Left hindlimb (tissue), 1 donor: ENCODE measurements around the gene WDR35.
"Not testable (repeated sequence)": the region's sequence is repeated elsewhere in the genome, so short reads cannot be mapped to it uniquely, and the experiment has no call there.

Experiments used
- DNase-seq: peaks from one replicate; pipeline ENCODE4 v3.0.0-alpha.2; 2018

The WDR35 gene

DNA sequence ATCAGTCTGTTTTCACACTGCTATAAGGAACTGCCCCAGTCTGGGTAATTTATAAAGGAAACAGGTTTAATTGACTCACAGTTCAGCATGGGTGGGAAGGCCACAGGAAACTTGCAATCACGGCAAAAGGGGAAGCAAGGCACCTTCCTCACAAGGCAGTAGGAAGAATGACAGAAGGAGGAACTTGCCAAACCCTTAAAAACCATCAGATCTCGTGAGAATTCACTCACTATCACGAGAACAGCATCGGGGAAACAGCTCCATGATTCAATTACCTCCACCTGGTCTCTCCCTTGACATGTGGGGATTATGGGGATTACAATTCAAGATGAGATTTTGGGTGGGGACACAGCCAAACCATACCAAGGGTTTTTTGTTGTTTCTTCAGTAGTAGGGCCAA lies 97.9 kb downstream of the WDR35 start:
- DNase-seq = not testable (repeated sequence)

DNA sequence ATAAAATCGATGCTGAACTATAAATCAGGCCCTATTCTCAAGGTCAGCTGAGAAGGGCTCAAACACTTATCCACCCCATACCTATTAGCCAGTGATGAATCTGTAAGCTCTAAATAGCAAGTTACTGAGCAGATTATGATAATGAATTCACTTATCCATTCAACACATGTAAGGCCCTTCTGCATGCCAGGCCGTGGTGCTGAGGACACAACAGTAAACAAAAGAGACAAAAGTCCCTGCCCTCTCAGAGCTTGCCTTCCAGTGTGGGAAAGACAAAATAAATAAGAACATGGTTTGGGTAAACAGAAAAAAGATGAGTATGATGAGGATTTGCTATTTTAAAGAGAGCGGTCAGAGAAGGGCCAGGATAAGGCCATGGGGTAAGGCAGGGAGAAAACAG lies 99.8 kb downstream of the WDR35 start:
- DNase-seq = no peak

DNA sequence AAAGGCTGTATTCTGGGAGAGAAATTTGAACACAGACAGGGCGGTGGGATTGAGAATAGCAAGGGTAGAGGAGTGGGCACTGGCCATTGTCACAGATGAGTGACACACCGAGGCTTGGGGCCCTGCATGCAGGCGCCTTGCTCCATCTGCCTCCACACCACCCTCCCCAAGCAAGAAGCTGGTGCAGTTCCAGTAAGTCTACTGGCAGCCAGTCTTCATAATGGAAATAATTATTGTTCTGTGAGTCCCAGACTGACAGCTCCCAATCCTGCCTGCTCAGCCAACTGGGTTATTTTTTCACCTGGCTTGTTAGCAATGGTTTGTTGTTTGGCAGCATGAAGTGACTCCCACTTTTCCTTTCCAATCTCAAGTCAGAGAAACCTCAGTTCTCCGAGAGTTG lies 101.1 kb downstream of the WDR35 start:
- DNase-seq = no peak

DNA sequence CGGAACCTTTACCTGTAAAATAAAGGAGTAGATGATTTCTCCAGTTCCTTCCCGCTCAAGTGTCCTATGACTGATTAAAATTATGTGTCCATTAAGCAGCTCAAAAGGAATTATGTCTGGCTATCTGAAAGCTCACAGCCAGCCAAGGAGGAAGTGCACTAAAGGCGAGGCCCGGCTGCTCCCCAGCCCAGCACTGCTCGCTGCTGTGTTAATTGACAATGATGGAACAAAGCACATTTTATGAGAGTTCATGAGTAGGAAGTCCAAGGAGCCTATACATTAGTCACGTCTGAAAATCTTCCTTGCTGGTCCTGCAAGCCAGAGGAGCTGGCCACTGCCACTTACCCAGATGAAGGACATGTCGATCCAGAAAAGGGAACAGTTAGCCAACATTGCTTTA lies 102.4 kb downstream of the WDR35 start:
- DNase-seq = no peak

DNA sequence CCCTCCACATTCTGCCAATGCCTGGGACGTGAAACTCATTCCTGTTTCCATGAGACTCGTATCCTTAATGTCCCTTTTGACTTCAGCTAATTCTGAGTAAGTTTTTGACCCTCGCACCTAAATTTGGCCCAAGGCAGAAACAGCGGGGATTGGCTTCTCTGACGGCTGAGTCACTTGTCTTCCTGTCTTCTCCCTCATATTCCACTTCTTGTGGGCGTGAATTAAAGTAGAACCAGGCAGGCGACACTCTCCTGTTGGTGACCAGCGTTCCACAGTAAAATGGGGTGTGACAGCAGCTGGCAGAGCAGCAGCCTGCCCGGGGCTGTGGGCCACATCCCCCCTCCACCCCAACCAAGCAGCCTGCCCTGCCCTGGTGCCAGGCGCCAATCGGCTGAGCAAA lies 103.6 kb downstream of the WDR35 start:
- no peak for DNase-seq

DNA sequence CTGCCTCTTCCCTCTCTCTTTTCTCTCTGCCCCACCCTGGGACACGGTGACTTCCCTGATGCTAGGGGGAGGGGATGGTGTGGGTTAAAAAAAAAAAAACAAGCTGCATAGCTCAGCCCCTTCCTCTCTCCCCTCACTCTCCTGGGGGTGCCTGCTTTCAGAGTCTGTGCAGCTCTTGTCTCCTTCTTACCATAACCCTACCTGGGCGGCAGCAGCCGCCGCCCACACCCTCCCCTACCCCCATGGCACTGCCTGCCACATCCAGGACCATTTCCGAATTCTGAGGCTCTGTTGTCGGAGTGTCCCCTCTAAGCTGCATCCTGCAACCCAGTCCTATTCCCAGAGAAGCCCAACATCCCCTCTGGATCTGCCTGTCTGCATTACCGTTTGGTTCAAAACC lies 104.1 kb downstream of the WDR35 start:
- no peak for DNase-seq

DNA sequence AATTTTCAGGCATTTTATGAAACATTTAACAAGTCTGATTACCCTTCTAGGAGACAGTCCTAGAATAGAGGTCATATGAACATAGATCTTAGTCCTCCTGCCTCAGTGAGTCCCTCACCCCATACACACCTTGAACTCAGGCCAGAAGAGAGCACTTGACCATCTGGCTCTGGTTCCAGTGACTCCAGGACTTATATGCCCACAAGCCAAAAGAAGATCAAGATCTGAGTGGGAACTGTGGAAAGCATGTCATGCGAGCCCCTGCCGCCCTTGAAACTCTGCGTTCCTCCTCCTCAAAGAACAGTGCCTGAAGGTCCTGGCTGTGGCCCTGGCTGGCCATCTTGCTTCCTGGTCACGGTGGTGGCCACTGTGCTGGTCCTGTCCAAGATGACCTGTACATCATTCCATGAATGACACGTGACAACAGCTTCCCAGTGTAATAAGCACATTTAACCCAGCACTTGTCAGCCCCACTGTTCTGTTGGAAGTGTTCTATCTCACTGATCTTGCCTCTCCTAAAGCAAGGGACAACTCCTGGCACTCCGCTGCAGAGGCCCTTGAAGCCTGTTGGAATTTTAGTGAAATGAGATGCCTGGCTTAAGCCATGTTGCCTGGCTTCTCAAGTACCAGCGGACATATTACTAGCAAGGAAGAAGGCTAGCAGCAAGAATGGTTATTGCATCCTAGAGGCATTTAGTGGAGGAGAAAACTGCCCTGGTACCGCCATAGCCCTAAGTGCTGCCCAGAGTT lies 105.8 kb downstream of the WDR35 start:
- DNase-seq = no peak

DNA sequence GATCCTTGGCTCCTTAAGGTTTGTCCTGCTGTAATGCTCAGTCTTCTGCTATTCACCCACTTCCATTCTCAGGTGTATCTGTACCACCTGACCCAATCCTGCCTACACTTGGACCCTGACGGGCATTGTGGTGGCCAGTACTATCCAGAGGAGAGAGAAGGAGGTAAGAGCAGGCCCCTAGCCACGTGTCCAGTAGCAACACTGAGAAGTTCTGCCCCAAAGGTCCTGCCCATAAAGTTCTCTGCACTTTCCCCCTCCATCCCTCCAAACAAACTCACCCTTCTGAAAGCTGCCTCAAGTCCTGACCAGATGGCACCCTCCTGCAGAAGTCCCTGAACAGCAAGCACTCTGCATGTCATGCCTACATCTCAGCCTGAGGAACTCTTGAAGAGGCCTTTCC lies 106.4 kb downstream of the WDR35 start:
- DNase-seq = no peak

DNA sequence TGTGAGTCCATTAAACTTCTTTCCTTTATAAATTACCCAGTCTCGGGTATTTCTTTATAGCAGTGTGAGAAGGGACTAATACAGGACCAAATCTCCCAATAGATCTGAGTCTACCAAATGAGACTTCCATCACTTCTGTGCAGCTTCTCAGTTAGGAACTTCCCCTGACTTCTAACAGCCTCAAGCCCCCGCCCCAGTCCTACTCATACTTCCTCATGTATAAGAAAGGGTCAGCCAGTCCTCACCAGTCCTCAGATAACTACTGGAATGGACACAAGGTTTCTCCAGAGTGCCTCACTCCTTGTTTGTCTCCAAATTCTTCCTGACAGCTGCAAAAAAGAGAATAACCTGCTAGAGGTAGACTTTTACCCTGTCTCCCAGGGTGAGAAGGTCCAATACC lies 107.6 kb downstream of the WDR35 start:
- no peak for DNase-seq

DNA sequence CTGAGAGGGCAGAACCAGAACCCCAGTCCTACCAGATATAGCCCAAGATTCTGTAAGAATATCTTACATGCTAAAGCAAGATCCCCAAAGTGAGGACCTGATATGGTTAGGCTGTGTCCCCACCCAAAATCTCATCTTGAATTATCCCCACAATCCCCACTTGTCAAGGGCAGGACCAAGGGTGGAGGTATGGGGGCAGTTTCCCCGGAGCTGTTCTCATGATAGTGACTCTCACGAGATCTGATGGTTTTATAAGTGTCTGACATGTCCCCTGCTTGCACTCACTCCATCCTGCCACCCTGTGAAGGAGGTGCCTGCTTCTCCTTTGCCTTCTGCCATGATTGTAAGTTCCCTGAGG lies 108.0 kb downstream of the WDR35 start:
- no peak for DNase-seq

DNA sequence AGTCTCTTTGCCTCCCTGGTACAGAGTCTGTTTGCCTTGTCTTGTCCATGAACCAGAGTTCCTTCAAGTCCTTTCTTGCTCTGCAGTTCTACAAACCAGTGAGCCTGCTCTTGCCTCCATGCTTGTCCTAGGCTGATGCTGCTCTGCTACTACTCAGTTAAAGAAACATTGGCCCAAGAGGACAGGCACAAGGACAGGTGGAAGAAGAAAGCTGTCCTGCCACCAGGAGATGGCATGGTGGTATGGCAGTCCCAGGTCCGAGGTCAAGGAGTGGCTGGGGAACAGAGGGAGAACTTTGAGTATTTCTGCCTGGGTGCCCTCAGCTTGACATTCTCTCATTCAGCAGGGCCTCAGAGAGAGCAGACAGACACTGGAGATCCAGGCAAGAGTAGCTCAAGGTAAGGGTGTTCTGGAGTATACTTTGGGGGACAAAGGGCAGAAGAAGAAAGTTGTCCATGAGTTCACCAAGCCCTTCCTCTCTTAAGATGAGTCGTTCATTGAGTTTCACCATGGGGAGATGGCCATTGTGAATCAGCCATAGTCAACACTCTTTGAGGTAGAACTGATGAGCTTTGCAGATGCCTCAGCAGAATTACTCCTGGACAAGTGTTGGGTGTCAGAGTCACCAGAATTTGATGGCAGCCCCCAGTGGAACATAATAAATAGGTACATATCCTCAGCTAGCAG lies 108.5 kb downstream of the WDR35 start:
- no peak for DNase-seq

DNA sequence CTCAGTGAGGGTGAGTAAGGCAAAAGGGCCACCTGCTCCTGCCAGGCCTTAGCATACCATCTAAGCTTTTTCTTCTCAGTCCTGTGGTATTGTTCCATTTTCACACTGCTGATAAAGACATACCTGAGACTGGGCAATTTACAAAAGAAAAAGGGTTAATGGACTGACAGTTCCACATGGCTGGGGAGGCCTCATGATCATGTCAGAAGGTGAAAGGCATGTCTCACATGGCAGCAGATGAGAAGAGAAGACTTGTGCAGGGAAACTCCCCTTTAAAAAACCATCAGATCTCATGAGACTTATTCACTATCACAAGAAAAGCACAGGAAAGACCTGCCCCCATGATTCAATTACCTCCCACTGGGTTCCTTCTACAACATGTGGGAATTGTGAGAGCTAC lies 109.7 kb downstream of the WDR35 start:
- not testable (repeated sequence) for DNase-seq

DNA sequence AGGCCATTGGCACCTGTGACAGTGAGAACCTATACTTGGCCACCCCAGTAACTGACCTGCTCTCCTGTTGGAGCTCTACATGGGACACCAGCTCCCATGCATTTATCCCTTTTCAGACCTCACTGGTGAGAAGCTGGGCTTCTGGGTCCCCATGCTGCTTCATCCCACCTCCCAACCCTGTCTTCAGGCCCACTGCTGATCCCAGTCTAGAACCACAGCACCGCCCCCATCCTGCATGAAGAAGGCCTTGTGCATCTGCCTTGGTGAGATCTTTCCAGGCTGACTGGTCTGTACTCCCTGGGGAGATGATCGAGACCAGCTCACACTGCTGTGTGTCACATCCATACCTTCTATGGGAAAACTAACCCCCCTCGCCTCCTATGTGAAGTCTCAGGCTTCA lies 110.8 kb downstream of the WDR35 start:
- no peak for DNase-seq

DNA sequence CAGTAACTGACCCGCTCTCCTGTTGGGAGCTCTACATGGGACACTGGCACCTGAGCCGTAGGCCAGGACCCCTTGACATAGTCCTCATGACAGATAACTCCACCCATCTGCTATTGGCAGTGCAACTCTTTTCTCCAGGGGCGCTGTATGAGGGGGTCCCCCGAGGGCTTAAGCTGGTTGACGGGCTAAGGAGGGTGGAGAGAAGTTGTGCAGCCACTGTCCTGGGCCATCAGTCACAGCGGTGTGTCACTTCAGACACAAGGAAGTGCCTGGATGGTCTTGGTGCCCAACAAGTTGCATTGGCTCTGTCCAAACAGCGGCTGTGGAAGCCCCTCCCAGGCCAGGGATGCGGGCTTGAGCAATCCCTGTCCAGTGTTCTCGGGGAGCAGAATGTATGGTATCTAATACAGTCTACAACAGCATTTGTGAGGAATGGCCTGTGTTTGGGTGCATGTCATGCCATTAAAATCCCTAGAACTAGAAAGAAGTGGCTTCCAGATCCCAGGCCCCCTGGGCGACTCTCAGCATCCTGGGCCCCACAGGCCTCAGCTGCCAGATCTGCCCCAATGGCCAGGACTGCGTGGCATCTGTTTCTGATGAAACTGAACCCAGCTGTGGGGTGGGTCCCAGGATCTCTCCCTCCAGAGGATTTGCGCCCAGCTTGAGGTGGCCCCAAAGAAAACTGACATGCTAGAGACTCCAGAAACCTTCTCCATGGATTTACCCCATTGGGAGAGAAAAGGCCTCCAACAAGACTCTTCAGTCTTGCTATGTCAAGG lies 111.4 kb downstream of the WDR35 start:
- no peak for DNase-seq

DNA sequence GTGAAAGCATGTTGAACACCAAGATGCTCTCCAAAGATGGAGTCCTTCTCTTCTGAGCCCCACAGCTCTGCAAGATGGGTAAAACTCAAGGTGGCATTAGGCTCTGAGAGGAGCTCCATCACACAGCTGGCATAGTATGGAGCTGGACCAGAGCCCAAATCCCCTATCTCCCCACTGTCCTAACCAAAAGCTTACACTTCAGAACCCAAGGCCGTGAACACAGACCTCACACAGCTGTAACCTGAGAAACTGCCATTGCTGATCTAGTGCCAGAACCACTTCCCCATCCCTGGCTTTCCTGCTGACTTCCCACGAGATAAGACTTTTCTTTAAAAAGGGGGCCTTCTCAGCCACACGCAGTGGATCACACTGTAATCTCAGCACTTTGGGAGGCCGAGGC lies 113.2 kb downstream of the WDR35 start:
- DNase-seq = no peak

DNA sequence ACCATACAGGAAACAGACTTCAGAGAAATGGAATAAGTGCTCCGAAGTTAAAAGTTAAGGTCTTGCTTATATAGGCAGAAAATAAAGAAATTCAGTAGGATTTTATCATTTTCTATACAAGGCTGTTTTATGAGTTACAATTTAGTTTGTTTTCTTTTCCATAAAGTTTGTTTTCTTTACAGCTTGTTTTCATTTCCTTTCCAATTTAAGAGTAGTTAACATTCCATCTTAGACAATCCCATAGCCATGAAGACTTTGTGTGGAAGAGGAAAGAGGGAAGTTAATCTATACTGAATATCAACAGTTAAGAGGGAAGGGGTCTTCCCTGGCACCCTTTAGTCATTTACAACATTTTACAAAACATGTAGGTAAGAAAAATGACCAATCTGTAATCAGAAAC lies 114.6 kb downstream of the WDR35 start:
- no peak for DNase-seq

DNA sequence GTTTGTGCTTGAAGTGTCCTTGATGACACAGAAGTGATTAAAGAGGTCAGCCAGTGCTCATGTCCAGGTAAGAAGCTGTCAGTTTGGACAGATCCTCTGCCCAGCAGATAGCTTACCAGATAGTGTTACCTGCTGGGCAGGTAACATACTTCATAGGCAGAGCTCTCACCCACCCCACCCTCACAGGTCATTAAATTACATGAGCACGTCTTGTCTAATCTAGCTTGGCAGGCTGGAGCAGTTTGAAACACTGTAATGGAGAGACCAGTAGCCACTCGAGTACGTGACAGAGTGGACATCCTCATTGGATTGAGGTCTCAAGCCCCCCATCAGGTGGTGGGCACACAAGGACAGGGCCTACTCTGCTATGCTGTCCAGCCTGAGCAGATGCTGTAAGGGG lies 115.2 kb downstream of the WDR35 start:
- no peak for DNase-seq

DNA sequence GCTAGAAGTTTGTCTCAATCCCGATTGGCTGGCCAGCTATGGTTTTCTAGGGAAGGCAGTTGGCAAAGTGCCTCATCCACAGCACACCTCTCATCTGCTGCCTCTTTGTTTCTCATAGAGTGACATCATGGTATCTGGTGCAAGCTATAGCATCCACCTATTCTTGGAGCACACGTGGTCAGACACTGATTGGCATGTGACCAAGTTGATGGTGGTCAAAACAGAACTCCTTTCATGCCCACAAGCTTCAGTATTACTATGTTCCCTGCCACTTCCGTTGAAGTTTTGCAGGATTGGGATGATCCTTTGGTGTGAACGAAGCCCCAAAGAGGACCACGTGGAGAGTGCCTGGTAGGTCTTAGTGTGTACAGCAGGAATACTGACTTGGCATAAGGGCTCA lies 116.9 kb downstream of the WDR35 start:
- DNase-seq = no peak

DNA sequence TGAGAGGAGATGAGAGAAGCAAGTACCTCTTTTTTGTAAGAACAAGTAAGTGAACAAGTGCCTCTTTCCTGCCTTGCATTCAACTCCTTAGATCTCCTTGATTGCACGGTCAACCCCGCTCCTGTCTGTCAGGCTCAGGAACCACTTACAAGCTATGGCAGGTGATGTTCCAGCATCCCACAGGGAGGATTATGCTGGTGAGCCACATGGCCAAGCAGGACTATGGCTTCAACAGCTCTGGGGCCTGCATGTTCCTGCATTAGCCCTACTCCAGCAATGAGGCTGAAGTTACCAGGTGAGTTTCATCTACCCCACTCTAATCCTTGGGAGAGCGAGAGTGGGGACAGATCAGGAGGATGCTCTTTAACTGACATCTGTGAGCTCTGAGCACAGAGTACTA lies 117.6 kb downstream of the WDR35 start:
- DNase-seq = no peak

DNA sequence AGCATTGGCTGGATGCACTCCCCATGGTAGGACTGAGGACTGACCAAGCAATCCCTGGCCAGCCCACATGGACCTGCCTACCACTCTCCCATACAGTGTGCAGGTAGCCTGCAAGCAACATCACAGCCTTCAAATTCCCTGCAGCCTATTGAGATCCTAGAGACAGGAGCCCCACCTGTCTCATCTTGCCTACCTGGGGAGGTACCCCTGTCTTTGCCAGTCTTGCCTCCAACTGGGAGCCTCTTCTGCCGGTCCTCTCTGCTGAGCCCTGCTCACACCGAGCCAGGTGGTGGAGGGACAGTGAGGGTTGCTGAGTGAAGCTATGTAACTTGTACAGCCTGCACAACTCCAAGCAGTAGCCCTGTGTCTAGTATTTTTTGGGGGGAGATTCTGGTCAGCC lies 118.1 kb downstream of the WDR35 start:
- DNase-seq = no peak

DNA sequence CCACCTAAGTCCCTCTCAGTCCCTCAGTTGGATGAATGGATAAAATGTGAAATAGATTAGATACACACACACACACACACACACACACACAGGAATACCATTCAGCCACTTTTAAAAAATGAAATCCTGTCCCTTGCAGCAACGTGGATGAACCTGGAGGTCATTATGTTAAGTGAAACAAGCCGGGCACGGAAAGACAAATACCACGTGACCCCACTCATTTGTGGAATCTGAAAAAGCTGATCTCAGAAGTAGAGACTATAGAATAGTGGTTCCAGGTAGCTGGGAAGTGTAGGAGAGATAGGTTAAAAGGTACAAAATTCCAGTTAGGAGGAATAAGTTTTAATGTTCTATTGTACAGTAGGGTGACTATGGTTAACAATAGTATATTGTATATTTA lies 119.1 kb downstream of the WDR35 start:
- no peak for DNase-seq

DNA sequence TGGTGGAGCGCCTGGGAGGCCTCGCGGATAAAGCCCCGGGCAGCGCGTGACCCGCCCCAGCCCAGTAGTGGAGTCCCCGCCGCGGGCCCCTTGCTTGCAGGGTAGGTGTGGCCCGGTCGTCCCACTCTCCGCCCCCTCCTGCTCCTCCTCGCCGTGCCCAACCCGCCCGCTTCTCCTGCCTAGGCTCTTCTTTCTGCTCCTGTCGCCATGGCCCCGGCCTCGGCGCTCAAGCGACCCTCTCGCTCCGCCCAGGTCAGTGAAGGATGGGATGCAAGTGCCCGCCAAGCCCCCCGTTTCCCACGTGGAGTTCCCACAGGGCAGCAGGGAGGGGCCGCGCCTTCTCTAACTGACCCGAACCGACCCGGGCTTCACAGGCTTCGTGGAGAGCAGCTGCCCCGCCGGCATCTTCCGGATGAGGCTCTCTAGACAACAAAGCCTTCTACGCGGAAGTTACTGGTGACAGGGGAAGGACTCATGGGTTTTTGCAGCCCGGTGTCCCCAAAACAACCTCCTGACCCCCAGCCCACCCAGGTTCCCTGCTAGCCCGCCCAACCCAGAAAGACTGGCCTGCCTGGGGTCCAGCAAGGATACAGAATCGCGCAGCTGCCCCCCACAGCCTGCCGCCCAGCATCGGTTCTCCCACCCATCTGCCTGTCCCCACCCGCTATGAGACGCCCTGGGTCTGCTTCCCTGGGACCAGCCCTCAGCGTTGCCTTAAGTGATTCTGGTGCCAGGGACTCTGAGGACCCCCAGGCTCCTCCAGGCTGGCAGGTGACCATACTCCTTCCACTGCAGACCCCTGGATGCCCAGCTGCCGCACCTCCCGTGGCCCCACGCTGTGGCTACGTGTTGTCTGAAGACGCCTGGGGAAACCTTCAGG lies 121.0 kb downstream of the WDR35 start:
- peak; percentile 83 for DNase-seq

DNA sequence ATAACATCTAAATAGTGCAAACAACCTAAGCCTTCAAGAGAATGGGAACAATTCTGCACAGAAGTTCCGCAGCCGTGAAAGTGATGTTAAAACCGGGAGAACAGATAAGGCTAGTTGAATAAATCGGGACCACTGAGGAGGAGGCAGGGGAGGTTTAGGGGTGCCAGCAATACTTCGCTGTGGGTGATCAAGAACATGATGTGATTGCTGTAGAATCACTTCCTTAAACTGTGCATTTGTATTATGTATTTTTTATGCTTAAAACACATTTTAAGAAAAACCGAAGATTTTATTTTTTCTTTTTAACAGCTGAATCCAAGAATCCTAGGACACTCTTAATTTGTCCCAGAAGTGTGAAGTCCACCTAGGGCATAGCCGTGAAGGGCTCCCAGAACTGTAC lies 121.7 kb downstream of the WDR35 start:
- no peak for DNase-seq
